RPMI7951 (cell line): ENCODE data around the gene ABCB9. TPM values are rescaled to one million over a fixed set of nuclear protein-coding genes. Genes with fewer than 3 reads are reported as not detected.
"Not testable (repeated sequence)": the region's sequence is repeated elsewhere in the genome, so short reads cannot be mapped to it uniquely, and the experiment has no call there.

Experiments
- DNase-seq: peaks from one replicate; pipeline ENCODE4 v3.0.0-alpha.2; 2012; ENCODE audit warnings: low read depth
- total RNA-seq: library from RNA; depleted of rRNA; stranded (reverse); fragments of >200 nt; shearing (Covaris generic); gene quantifications from 2 replicates; pipeline ENCODE4 v1.2.3, GENCODE V29; 2014

Gene ABCB9
- total RNA-seq, 1 experiment from 2014 or later = 7.0 TPM

GRCh38 chr12:122937622-122938091 lies 28.6 kb downstream of the ABCB9 start:
- DNase-seq = peak; percentile 49

- DNase-seq = no peak
These were observed 30.9 kb downstream of the ABCB9 start for GRCh38 chr12:122935318-122935717.

- no peak for DNase-seq
These were observed 31.5 kb downstream of the ABCB9 start for GRCh38 chr12:122934722-122935121.

GRCh38 chr12:122932207-122932606 lies 34.1 kb downstream of the ABCB9 start:
- no peak for DNase-seq

DNA sequence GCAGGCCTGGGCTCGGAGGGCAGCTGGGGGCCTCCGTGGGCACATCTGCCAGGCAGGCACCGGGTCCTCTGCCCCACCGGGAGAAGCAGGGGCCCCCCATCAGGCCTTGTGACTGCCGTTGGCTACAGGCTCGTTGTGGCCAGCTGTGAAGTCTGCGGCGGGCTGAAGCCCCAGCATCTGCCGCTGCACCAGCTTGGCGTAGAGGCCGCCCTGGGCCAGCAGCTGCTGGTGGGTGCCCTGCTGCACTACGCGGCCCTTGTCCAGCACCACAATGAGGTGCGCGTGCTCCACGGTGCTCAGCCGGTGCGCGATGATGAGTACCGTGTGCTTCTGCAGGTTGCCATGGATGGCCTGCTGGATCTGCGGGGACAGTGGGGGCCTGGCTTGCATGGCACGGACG lies 36.5 kb downstream of the ABCB9 start:
- DNase-seq = no peak

DNA sequence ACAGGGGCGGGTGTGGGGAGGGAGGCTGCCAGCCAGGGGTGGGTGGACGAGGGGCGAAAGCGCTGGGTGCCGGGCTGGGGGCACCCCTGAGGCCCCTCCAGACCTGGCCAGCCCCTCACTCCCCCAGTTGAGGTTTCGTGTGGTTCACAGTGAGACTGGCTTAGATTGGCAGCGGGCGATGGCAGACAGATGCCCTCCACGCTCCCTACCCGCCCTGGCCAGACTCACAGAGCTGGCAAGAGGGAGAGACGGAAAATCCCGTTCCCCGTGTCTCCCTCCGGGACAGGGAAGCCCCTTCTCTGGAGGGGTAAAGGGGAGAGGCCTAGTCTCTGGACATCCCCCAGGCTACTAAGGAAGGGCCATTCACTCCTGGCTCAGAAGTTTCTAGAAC lies 37.1 kb downstream of the ABCB9 start:
- DNase-seq = no peak

GRCh38 chr12:122928404-122929147 lies 37.7 kb downstream of the ABCB9 start:
- no peak for DNase-seq

- DNase-seq = no peak
These were observed 38.4 kb downstream of the ABCB9 start for GRCh38 chr12:122927756-122928403.

GRCh38 chr12:122921917-122922316 lies 44.3 kb downstream of the ABCB9 start:
- no peak for DNase-seq

DNA sequence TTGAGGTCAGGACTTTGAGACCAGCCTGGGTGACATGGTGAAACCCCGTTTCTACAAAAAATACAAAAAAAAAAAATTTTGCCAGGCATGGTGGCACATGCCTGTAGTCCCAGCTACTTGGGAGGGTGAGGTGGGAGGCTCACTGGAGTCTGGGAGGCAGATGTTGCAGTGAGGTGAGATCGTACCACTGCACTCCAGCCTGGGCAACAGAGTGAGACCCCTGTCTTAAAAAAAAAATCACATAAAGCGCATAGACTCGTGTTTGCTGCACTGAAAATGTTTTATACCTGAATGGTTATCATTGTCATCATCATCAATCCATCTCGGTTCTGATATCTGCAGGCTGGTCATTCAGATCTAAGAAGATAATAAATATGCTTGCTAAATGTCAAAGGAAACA lies 45.6 kb downstream of the ABCB9 start:
- DNase-seq = no peak

DNA sequence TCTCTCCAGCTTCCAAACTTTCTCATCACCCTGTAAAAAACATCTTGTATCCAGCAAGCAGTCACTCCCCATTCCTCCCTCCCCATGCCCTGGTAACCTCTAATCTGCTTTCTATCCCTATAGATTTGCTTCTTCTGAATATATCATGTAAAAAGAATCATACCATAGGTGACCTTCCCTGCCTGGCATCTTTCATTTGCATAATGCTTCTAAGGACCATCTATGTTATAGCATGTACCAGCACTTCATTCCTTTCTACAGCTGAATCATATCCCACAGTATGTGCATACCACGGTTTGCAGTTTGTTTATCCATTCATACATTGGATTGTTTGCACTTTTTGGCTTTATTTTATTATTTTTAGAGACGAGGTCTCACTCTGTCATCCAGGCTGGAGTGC lies 47.4 kb downstream of the ABCB9 start:
- no peak for DNase-seq

DNA sequence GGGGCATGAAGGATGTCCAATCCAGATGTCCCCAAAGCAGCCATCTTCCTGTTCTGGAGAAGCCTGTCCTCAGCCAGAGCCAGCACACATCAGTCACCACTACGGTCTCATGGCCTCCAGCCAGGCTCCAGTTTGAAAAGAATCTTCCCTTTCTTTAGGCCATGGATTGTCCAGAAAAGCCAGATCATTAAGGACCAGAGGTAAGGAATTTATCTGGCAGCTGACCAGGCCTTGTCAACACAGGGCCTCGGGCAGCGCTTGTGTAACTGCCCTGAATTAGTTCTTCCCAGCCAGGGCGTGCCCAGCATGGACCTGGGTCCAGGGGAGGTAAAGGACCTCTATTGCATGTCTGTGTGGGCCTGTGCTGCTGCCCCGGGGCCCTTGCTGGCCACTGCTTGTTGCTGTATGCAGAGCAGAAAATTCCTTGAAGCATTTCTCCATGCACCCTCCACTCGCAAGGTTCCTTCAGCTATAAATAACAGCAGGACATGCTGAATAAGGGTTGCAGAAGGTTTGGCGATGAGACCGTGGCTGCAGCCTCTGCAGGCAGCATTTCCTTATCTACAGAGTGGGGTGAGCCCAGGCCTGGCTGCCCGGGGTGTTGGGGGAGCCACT lies 48.6 kb downstream of the ABCB9 start:
- DNase-seq = peak; percentile 98

- peak; percentile 85 for DNase-seq
These were observed 56.6 kb downstream of the ABCB9 start for GRCh38 chr12:122909442-122910288.

DNA sequence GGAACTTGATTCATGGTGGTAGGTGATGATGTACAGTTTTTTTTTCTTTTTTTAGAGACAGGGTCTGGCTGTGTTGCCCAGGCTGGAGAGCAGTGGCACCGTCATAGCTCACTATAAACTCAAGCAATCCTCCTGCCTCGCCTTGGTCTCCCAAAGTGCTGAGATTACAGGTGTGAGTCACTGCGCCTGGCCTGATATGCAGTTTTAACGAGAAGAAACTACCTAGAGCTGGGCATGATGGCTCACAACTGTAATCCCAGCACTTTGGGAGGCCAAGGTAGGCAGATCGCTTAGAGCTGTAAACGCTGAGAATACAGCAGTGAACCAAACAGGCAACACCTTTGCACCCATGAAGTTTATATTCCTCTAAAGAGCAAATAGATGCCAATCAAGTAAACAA lies 57.3 kb downstream of the ABCB9 start:
- DNase-seq = no peak

- not testable (repeated sequence) for DNase-seq
These were observed 61.0 kb downstream of the ABCB9 start for GRCh38 chr12:122905258-122905657.

DNA sequence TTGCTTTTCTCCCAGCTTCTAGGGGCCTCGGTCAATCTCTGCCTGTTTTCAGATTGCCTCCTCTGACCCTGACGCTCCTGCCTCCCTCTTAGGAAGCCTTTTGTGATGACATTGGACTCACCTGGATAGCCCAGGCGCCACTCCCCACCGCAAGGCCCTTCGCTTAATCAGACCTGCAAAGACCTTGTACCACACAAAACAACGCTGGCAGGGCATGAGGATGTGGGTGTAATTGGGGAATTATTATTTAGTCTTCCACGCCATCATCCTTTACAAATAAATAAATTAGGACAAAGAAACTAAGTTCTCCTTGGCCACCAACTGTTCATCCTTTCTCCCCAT lies 62.6 kb downstream of the ABCB9 start:
- no peak for DNase-seq

- no peak for DNase-seq
These were observed 63.2 kb downstream of the ABCB9 start for GRCh38 chr12:122902854-122903692.

- DNase-seq = no peak
These were observed 66.4 kb downstream of the ABCB9 start for GRCh38 chr12:122899887-122900286.

DNA sequence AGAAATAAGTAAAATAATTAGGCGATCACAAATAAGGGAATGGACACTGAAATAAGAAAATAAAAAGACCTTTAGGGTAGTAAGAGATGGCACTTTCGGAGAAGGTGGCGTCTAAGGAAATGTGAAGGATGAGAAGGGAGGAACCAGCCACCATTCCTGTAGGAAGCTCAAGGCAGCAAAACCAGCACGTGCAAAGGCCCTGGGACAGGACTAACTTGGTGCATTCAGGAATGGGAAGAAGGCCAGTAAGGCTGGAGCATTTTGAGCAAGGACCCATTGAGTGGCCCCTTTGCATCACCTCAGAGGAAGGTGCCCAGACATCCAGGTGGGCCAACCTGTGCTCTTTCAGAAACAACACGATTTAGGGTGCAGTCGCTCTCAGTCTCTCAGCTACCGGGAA lies 69.6 kb downstream of the ABCB9 start:
- DNase-seq = no peak

GRCh38 chr12:122895704-122896636 lies 70.3 kb downstream of the ABCB9 start, which contains the start of gene VPS37B:
VPS37B (minus strand) TSS chr12:122896124; CDS start chr12:122896062, 62 bp downstream.
- peak; percentile 82 for DNase-seq
